Stimulated activated CD8-positive, alpha-beta memory T cell treated with anti-CD3 and anti-CD28 coated beads, Interleukin-15, amount 100 ng/mL, for 1 hour (primary cell): ENCODE results near the gene WRAP73.
"Not testable (repeated sequence)": the region's sequence is repeated elsewhere in the genome, so short reads cannot be mapped to it uniquely, and the experiment has no call there.

Experiments used
- DNase-seq: peaks from one replicate; pipeline ENCODE4 v3.0.0-alpha.2; 2020; ENCODE audit warnings: low read depth

Gene WRAP73

GRCh38 chr1:3630161-3630611 is 19.7 kb downstream of the WRAP73 start:
- DNase-seq: no peak

GRCh38 chr1:3629561-3630160 is 20.2 kb downstream of the WRAP73 start:
- DNase-seq: no peak

- DNase-seq: no peak
These were observed 21.5 kb downstream of the WRAP73 start for GRCh38 chr1:3628445-3628844.

- DNase-seq: no peak
These were observed 22.2 kb downstream of the WRAP73 start for GRCh38 chr1:3627515-3628253.

GRCh38 chr1:3626025-3626424 is 23.9 kb downstream of the WRAP73 start:
- no peak for DNase-seq

GRCh38 chr1:3625151-3625907 is 24.6 kb downstream of the WRAP73 start:
- no peak for DNase-seq

GRCh38 chr1:3624200-3625136 is 25.4 kb downstream of the WRAP73 start, which contains the start of gene TPRG1L:
Gene TPRG1L (plus strand): TSS chr1:3625015. CDS start chr1:3625073, 58 bp downstream.
- DNase-seq: peak; percentile 96

GRCh38 chr1:3623441-3624199 is 26.3 kb downstream of the WRAP73 start:
- DNase-seq: no peak

GRCh38 chr1:3622102-3622501 is 27.8 kb downstream of the WRAP73 start:
- DNase-seq: not testable (repeated sequence)

- DNase-seq: not testable (repeated sequence)
These were observed 28.7 kb downstream of the WRAP73 start for GRCh38 chr1:3621151-3621671.

- DNase-seq: no peak
These were observed 29.2 kb downstream of the WRAP73 start for GRCh38 chr1:3620708-3621107.

- DNase-seq: peak; percentile 61
These were observed 30.8 kb downstream of the WRAP73 start for GRCh38 chr1:3618881-3619671.

GRCh38 chr1:3618531-3618880 is 31.4 kb downstream of the WRAP73 start:
- DNase-seq: no peak

- DNase-seq: no peak
These were observed 32.0 kb downstream of the WRAP73 start for GRCh38 chr1:3617806-3618345.

- DNase-seq: no peak
These were observed 33.0 kb downstream of the WRAP73 start for GRCh38 chr1:3616861-3617260.

- no peak for DNase-seq
These were observed 34.9 kb downstream of the WRAP73 start for GRCh38 chr1:3614755-3615742.

GRCh38 chr1:3612123-3612522 is 37.8 kb downstream of the WRAP73 start:
- no peak for DNase-seq
